HL-60 (cell line): ENCODE data around the gene DAPK1.

Experiments used
- DNase-seq, 2 experiments: peaks; one replicate each; pipeline ENCODE4 v3.0.0-alpha.2; 2010 to 2020; ENCODE audit warnings: low read depth in 1 of 2, low spot score in 1 of 2
- H3K27ac ChIP-seq: fragments of 250-450 bp; sonication (Bioruptor Pico); replicated peaks from 2 replicates; pipeline ENCODE4 v1.5.1; 2020; ENCODE audit warnings: mild to moderate bottlenecking, moderate library complexity
- H3K27me3 ChIP-seq: fragments of 250-450 bp; sonication (Bioruptor Pico); 2 replicates; pipeline ENCODE4 v1.5.1; 2021; ENCODE audit warnings: mild to moderate bottlenecking, moderate library complexity; ENCODE audit not compliant: insufficient read depth, poor library complexity, severe bottlenecking
- H3K4me3 ChIP-seq: replicated peaks from 2 replicates; pipeline ENCODE4 v1.5.1; 2011; ENCODE audit warnings: mild to moderate bottlenecking, control low read depth, low read length; ENCODE audit not compliant: insufficient read depth
- CTCF ChIP-seq: IDR thresholded peaks from one replicate; pipeline ENCODE4 v1.5.1; 2011; ENCODE audit warnings: low read length, control low read depth, inconsistent platforms; ENCODE audit not compliant: insufficient read depth
- GABPA ChIP-seq: IDR thresholded peaks from 2 replicates; pipeline ENCODE4 v1.6.1; 2012; ENCODE audit warnings: low read depth
- POLR2AphosphoS5 ChIP-seq: IDR thresholded peaks from 2 replicates; pipeline ENCODE4 v1.6.1; 2012; ENCODE audit warnings: low read depth
- REST ChIP-seq: IDR thresholded peaks from 2 replicates; pipeline ENCODE4 v1.6.1; 2012; ENCODE audit warnings: low read depth; ENCODE audit not compliant: insufficient replicate concordance
- SPI1 ChIP-seq: IDR thresholded peaks from 2 replicates; pipeline ENCODE4 v1.6.1; 2012; ENCODE audit warnings: low read depth, mild to moderate bottlenecking, borderline replicate concordance

The DAPK1 gene

GRCh38 chr9:87696641-87697040, 199.0 kb downstream of the DAPK1 start:
- TF ChIP-seq REST (no peak), POLR2AphosphoS5 (no peak), CTCF (no peak), SPI1 (no peak), GABPA (no peak)
- no peak for DNase-seq
- Histone ChIP-seq H3K4me3 (no peak overlapping the region), H3K27ac (no peak overlapping the region), H3K27me3 (no peaks in the 10 kb centered on the region)

GRCh38 chr9:87698069-87698809, 200.6 kb downstream of the DAPK1 start:
- no peaks in the 10 kb centered on the region for H3K27me3 ChIP-seq
- no peak overlapping the region for H3K4me3 ChIP-seq
- DNase-seq, result no peak
- TF ChIP-seq POLR2AphosphoS5 (no peak), CTCF (no peak), REST (no peak), GABPA (no peak), SPI1 (no peak)
- H3K27ac ChIP-seq, result no peak overlapping the region

- no peaks in the 10 kb centered on the region for H3K27me3 ChIP-seq
- H3K27ac ChIP-seq, result no peak overlapping the region
- H3K4me3 ChIP-seq, result no peak overlapping the region
- no peak for TF ChIP-seq REST
- no peak for TF ChIP-seq POLR2AphosphoS5
- no peak for TF ChIP-seq CTCF
- no peak for DNase-seq
Observed at GRCh38 chr9:87699835-87700234, 202.2 kb downstream of the DAPK1 start.
